RWPE2 (cell line): Measurements from ENCODE around the gene ADCY3.

Experiments
- ATAC-seq: fragments of 200-7000 bp; cut with Tn5 transposase; 3 replicates; pipeline ENCODE4 v1.9.1; 2021; ENCODE audit warnings: low read depth
- DNase-seq: peaks from one replicate; pipeline ENCODE4 v3.0.0-alpha.2; 2020; ENCODE audit warnings: low spot score
- H3K27ac ChIP-seq: fragments of 450-650 bp; 2 replicates; pipeline ENCODE4 v1.5.1; 2017; ENCODE audit warnings: mild to moderate bottlenecking; ENCODE audit not compliant: poor library complexity, severe bottlenecking
- H3K27me3 ChIP-seq: fragments of 250-450 bp; sonication (Bioruptor Pico); 2 replicates; pipeline ENCODE4 v1.5.1; 2021; ENCODE audit warnings: mild to moderate bottlenecking, moderate library complexity; ENCODE audit not compliant: insufficient read depth, poor library complexity, severe bottlenecking
- H3K36me3 ChIP-seq: fragments of 250-450 bp; sonication (Bioruptor Pico); 2 replicates; pipeline ENCODE4 v1.5.1; 2020; ENCODE audit warnings: low read depth, mild to moderate bottlenecking, moderate library complexity
- H3K4me1 ChIP-seq: fragments of 250-450 bp; sonication (Bioruptor Pico); 2 replicates; pipeline ENCODE4 v1.5.1; 2021; ENCODE audit warnings: mild to moderate bottlenecking, moderate library complexity; ENCODE audit not compliant: insufficient read depth, poor library complexity, severe bottlenecking
- H3K4me3 ChIP-seq: fragments of 250-450 bp; sonication (Bioruptor Pico); 2 replicates; pipeline ENCODE4 v1.5.1; 2021; ENCODE audit warnings: mild to moderate bottlenecking, moderate library complexity; ENCODE audit not compliant: severe bottlenecking
- H3K9me3 ChIP-seq: fragments of 250-450 bp; sonication (Bioruptor Pico); 2 replicates; pipeline ENCODE4 v1.5.1; 2021; ENCODE audit warnings: mild to moderate bottlenecking, moderate library complexity; ENCODE audit not compliant: severe bottlenecking
- CTCF ChIP-seq: fragments of 450-650 bp; IDR thresholded peaks from one replicate; pipeline ENCODE4 v1.5.1; 2017; ENCODE audit warnings: mild to moderate bottlenecking, moderate library complexity; ENCODE audit not compliant: poor library complexity, severe bottlenecking

The ADCY3 gene

GRCh38 chr2:24827321-24828237, 92.5 kb downstream of the ADCY3 start:
- peak; percentile 85 for TF ChIP-seq CTCF
- DNase-seq = no peak
- Histone ChIP-seq H3K9me3 (no peaks in the 10 kb centered on the region), H3K27ac (peak overlapping the region; percentile 35), H3K4me1 (peaks cover 7% of the 10 kb centered on the region), H3K4me3 (no peak overlapping the region), H3K27me3 (no peaks in the 10 kb centered on the region), H3K36me3 (peaks cover 33% of the 10 kb centered on the region)
- ATAC-seq = peak; percentile 85

GRCh38 chr2:24826773-24827145, 93.3 kb downstream of the ADCY3 start:
- DNase-seq (no peak), ATAC-seq (no peak)
- Histone ChIP-seq H3K9me3 (no peaks in the 10 kb centered on the region), H3K4me3 (no peak overlapping the region), H3K27ac (peak overlapping the region; percentile 35), H3K4me1 (peaks cover 7% of the 10 kb centered on the region), H3K27me3 (no peaks in the 10 kb centered on the region), H3K36me3 (peaks cover 41% of the 10 kb centered on the region)
- no peak for TF ChIP-seq CTCF

- peaks cover 43% of the 10 kb centered on the region for H3K36me3 ChIP-seq
These were observed 93.9 kb downstream of the ADCY3 start for GRCh38 chr2:24825883-24826772.

GRCh38 chr2:24824966-24825882, 94.8 kb downstream of the ADCY3 start:
- H3K27ac ChIP-seq = peak overlapping the region; percentile 35
- peak; percentile 29 for TF ChIP-seq CTCF

More at GRCh38 chr2:24825883-24826772, 93.9 kb downstream of the ADCY3 start:
- Histone ChIP-seq H3K4me1 (peaks cover 7% of the 10 kb centered on the region), H3K27me3 (no peaks in the 10 kb centered on the region), H3K9me3 (no peaks in the 10 kb centered on the region), H3K27ac (peak overlapping the region; percentile 35), H3K4me3 (no peak overlapping the region)
- no peak for TF ChIP-seq CTCF
- DNase-seq = no peak
- peak; percentile 10; the same call in 1 of the 3 replicates for ATAC-seq

More at GRCh38 chr2:24824966-24825882, 94.8 kb downstream of the ADCY3 start:
- Histone ChIP-seq H3K9me3 (no peaks in the 10 kb centered on the region), H3K4me1 (peaks cover 7% of the 10 kb centered on the region), H3K4me3 (no peak overlapping the region), H3K27me3 (no peaks in the 10 kb centered on the region), H3K36me3 (peaks cover 46% of the 10 kb centered on the region)
- ATAC-seq (no peak), DNase-seq (no peak)
